ENCODE data around the gene PEA15.

PEA15 gene

DNA sequence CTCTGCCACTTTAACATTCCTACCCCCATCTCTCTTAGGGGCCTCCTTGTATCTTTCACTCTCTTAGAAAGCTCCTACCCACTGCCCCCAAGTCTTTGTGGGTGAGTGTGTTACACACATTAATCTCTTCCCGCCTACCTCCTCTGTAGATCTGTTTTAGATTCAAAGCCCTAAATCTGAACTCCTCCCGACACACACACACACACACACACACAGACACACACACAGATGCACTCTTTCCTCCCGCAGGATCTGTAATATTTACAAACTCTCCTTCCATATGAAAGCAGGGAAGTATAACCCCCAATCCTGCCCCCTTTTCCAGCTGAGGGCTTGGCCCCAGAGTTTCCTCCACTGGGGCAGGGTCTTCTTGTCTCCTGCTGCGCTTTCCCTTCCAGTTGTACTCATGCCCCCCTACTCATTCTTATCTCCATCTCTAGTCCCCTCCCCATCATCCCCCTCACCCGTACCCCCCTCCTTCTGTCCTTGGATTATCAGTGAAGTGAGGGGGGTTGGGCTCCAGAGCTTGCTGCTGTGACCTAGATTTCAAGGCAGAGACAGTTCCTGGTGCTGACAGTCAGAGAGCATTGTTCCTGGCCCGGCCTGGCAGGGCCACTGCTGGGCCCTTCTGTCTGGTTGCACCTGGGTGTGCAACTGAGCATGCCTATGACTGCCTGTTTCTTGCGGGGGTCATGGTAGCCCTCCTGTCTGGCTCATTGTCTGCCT lies 4.3 kb downstream of the PEA15 start:
- DNase-seq: no peak

- no peak for DNase-seq
Observed at GRCh38 chr1:160210561-160210960, 5.4 kb downstream of the PEA15 start.

GRCh38 chr1:160211046-160211790 lies 6.0 kb downstream of the PEA15 start:
- DNase-seq: no peak

GRCh38 chr1:160214481-160215140 lies 9.4 kb downstream of the PEA15 start:
- no peak for DNase-seq

GRCh38 chr1:160216301-160216700 lies 11.1 kb downstream of the PEA15 start:
- no peak for DNase-seq

- peak; percentile 20 for DNase-seq
Observed at GRCh38 chr1:160217481-160218051, 12.4 kb downstream of the PEA15 start.

DNA sequence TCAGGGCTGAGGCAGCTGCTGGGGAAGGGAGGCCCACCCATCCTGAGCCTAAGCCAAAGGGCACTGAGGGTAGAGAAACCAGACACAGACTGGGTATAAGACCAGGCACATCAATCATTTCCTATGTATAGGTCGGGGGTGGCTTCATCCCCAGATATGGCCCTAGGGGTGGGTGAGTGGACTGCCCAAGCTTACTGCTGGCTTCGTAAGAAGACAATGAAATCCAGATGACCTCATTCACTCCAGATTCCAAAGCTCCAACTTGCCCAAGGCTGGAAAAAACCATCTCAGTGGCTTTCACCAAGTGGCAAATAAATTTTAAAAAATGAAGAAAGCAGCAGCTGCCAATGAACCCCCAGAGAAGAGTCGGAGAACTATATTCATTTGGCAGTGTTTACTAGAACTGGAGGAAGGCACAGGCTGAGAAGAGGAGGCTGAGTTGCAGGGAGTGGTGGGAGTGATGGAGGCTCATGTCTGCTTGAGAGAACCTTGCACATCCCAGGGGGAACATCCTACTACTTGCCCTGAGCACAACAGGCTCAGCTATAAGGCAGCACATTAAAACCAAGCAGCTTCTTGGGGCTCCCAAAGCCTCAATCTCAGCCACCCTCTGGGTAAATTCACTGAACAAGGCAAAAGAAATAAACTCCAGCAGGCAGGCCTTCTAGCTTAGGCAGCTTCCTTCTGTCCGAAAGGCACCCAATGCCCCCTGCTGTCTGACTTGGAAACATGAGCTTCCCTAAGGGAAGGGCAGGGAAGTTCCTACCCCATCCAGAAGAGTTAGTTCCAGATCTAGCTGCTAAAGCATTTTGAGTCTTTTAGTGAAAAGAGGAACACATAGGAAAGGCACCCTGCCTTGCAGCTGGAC lies 14.1 kb downstream of the PEA15 start:
- peak; percentile 81 for DNase-seq

GRCh38 chr1:160220301-160220700 lies 15.1 kb downstream of the PEA15 start:
- no peak for DNase-seq

DNA sequence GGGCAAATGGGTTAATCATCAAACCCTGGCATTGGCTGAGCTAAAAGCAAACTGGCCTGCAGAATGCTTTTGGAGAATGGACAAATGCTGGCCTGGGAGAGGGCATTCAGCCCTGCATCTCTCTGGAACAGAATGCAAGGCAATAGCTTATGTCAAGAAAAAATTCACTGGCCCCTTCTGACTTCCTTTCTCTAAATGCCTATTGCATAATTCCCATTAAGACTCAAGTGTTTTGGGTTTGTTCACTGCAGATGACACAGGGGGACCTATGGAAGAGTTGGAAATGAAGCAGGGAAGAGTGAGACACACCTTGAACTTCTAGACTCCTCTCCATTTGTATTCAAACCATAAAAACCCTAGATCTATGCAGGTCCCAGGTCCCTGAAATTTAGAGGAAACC lies 15.9 kb downstream of the PEA15 start:
- DNase-seq: no peak

DNA sequence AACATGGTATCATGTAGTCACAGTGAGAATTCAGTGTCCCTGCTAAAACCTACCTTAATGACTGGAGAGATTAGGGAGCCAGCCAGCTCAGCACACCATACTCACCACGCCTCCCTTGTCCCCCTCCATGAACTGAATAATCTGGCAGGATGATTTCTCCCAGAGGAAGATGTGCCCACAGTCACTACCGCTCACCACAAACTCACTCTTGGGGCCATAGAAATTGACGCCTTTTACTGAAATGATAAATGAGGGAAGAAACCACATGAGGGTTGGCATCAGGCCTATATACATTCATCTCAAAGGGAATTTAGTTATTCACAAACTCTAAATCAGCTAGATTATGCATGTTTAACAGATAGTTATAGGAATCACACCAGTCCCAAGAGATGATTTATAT lies 17.4 kb downstream of the PEA15 start:
- DNase-seq: no peak

DNA sequence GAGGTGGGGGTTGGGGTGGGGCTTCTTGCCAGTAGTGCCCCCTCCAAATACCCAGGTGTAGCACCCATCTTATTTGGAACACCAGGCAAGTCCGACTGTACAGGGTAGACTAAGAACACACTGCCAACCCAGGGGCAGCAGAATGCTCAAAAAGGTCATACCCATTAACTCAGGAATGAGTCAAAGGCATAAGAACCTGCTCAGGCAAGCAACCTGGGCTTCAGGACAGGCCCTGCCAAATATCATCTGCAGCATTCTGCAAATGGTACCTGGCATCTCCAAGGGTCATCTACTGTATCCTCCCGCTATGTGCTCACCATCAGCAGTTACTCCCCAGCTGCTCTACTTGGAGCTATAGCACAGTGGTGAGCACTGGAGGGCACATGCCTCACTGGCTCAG lies 19.4 kb downstream of the PEA15 start:
- no peak for DNase-seq

- no peak for DNase-seq
Observed at GRCh38 chr1:160225345-160225744, 20.2 kb downstream of the PEA15 start.

DNA sequence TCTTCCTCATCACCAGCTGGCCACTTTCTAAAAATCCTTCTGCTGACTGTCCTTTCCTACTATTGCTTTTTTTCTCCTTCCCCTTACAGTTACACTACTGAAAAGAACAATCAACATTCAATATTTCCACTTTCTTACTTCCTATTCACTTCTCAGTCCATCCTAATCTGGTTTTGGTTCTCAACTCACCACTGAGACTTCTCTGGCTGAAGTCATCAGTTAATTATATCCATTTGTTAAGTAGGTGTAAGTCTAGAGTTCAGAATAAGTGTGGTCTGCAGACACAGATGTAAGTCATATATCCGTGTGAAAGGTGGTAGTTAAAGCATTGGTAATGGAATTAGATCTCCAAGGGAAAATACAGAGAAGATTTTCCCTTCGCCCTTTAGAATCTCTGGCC lies 21.4 kb downstream of the PEA15 start:
- no peak for DNase-seq

DNA sequence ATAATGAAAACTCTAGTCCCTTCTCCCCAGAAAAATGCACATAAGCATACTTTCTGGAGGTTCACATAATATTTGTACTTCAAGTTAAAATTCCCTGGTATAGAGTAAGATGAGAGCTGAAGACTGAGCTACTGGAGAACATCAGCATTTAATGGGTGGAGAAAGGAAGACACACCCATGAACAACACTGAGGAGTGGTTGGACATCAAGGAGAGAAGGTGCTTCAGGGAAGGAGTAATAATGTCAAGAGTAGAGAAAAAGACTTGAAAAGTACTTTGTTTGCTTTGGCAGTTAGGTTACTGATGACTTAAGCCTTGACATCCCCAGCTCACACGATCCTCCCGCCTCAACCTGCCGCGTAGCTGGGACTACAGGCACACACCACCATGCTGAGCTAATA lies 21.9 kb downstream of the PEA15 start:
- no peak for DNase-seq

DNA sequence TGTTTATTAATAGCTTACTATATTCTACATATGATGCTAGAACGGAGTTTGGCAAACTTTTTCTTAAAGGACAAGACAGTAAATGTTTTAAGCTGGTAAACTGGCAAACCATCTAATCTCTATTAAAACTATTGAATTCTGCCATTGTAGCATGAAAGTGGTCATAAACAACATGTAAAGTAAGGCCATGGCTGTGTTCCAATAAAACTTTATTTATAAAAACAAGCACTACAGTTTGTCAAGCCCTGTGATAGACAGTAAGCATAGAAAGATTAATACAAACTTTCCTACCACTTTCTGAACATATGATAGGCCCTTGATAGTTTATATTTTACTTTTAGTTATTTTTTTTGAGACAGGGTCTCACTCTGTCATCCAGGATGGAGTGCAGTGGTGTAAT lies 22.4 kb downstream of the PEA15 start:
- no peak for DNase-seq

DNA sequence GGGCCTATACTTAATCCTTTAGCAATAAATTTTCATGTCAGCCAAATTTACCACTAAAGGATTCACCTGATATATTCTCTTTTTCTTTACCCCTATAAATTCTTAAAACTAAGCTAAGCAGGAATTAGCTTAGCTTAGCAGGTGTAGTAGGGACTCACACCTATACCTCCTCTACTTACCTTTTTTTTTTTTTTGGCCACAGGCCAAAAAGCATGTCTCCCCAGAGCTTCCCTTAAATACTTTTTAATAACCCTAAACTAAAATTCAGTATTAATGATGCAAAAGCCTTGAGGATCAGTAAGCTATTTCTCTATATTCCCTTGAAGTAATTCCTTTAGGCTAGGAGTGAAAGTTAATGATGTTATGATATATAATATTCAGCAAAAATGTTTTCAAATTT lies 23.2 kb downstream of the PEA15 start:
- DNase-seq: no peak

GRCh38 chr1:160232911-160233310 lies 27.7 kb downstream of the PEA15 start:
- DNase-seq: no peak

DNA sequence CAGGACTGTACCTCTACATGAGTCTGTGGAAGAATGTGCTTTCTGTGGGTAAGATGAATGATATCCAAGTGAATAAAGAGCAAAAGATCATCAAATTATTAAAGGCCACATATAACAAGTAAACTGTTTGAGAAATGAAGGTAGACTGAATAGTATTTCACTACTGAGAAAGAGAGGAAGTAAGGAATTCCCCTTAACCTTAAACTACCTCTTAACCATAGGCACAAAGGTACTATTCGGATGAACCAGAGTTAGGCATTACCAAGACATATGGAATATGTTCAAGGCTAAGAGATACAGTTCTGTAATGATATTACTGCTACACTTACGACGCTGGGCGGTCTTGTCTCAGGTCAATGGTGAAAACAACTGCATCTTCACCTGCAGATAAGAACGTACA lies 31.6 kb downstream of the PEA15 start:
- no peak for DNase-seq

DNA sequence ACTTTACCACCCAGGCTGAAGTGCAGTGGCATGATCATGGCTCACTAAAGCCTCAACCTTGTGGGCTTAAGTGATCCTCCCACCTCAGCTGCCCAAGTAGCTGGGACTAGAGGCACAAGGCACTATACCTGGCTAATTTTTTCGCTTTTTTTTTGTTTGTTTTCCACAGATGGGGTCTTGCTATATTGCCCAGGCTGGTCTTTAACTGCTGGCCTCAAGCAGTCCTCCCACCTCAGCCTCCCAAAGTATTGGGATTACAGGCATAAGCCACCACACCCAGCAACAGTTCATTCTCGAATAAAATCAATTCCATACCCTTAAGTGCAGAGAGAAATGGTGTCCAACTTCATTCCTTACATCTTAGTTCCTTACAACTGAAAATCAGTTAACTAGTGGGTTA lies 32.4 kb downstream of the PEA15 start:
- no peak for DNase-seq

DNA sequence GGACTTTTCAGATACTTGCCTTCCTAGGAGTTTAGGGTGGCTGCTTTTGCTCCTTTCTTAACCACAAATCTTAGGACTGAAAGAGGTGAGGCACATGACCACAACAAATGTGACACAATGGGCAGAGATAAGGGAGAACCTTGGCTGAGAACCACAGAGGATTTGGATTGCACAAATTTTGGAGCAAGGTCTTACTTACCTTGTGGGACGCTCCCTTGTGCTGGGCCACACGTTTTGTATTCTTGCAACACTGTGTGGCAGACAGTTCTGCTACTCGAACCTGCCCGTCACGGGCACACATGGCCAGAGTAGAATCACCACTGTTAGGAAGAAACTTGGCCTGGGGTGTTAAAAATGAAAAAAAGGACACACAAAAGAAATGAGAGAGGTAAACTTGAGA lies 33.2 kb downstream of the PEA15 start:
- DNase-seq: no peak

GRCh38 chr1:160239582-160240299 lies 34.6 kb downstream of the PEA15 start:
- DNase-seq: no peak

DNA sequence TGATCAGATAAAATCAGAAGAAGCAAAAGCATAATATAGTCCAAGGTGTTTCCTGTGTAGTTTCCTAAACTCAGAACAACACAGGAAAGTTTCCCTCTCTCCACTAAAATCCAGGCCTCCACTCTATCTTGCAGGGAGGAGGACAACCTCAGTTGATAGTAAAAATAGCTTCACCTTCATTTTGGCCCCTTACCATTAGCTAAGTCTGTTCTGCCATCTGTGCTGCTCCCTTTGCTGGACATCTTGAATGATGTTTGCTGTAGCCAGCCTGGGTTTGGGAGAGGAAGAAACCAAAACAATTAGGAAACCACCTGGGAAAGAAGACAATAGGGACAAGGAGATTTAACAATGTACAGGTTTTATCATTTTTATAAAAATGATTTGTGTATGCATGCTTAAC lies 38.6 kb downstream of the PEA15 start:
- DNase-seq: no peak
